Adipose tissue (tissue), 3 donors: ENCODE data around the gene HES2. TPM values are rescaled to one million over a fixed set of nuclear protein-coding genes. Genes with fewer than 3 reads are reported as not detected.

ENCODE experiments used
- H3K27ac ChIP-seq: one replicate; pipeline ENCODE4 v1.5.1; 2013; ENCODE audit warnings: low read depth, low read length
- WGBS, 3 donors: extraction: QIAGEN DNeasy Blood & Tissue Kit; methylation state at CpG; one replicate each; pipeline ENCODE4 v1.1.7; 2013; 5-methylcytosine and 5-hydroxymethylcytosine counted together
- polyA plus RNA-seq, 3 donors: library from polyadenylated mRNA; stranded (reverse); fragments of 200-250 nt; gene quantifications; one replicate each; pipeline ENCODE4 v1.2.3, GENCODE V29; 2013
- donor health status: healthy with polysubstance abuse.
- donor health status: Bipolar disorder and iron deficiency.
- donor health status: healthy.

Gene HES2
- polyA plus RNA-seq, 3 donors = 0.01 to 0.18 TPM; not detected in 1

GRCh38 chr1:6424619-6425593, 5.2 kb upstream of the HES2 start, which contains the start of gene ESPN:
Gene ESPN, plus strand, starts transcription at chr1:6424776. Its CDS starts 180 bp downstream, at chr1:6424956.
- WGBS, 3 donors = 4 to 9% (median 7%) methylated on average over 62 to 99 of the region's 99 CpGs
- no peak within 1 kb of the TSS for H3K27ac ChIP-seq

GRCh38 chr1:6424000-6424565, 4.4 kb upstream of the HES2 start:
- H3K27ac ChIP-seq = no peak overlapping the region
- WGBS, 3 donors = 6 to 7% (median 6%) methylated on average over 33 to 35 of the region's 35 CpGs

- WGBS, 3 donors = 5 to 10% (median 6%) methylated on average over 23 to 24 of the region's 24 CpGs
- H3K27ac ChIP-seq = no peak overlapping the region
Observed at GRCh38 chr1:6423321-6423999, 3.7 kb upstream of the HES2 start.

GRCh38 chr1:6421266-6421665, 1.5 kb upstream of the HES2 start:
- no peak overlapping the region for H3K27ac ChIP-seq
- 60 to 72% (median 66%) methylated on average over 4 of the region's 4 CpGs for WGBS, 3 donors

- WGBS, 3 donors = 4 to 19% (median 9%) methylated on average over 44 of the region's 44 CpGs
- no peak overlapping the region for H3K27ac ChIP-seq
Observed at GRCh38 chr1:6420454-6421042, 829 bp upstream of the HES2 start.

GRCh38 chr1:6419397-6419803, 319 bp downstream of the HES2 start:
- H3K27ac ChIP-seq = no peak overlapping the region
- WGBS, 3 donors = 1 to 3% (median 2%) methylated on average over 28 to 48 of the region's 48 CpGs

GRCh38 chr1:6418668-6419396, 887 bp downstream of the HES2 start:
- WGBS, 3 donors = 5 to 8% (median 7%) methylated on average over 47 to 69 of the region's 69 CpGs
- no peak overlapping the region for H3K27ac ChIP-seq

GRCh38 chr1:6417961-6418667, 1.6 kb downstream of the HES2 start:
- H3K27ac ChIP-seq = no peak overlapping the region
- WGBS, 3 donors = 57 to 64% (median 61%) methylated on average over 8 of the region's 8 CpGs

- H3K27ac ChIP-seq = no peak overlapping the region
- 81 to 86% (median 84%) methylated on average over 5 of the region's 5 CpGs for WGBS, 3 donors
Observed at GRCh38 chr1:6416906-6417305, 2.8 kb downstream of the HES2 start.

- H3K27ac ChIP-seq = no peak overlapping the region
- 66 to 77% (median 70%) methylated on average over 8 of the region's 8 CpGs for WGBS, 3 donors
Observed at GRCh38 chr1:6416295-6416656, 3.4 kb downstream of the HES2 start.

GRCh38 chr1:6414881-6415626, 4.7 kb downstream of the HES2 start:
- WGBS, 3 donors = 46 to 60% (median 55%) methylated on average over 17 of the region's 17 CpGs
- H3K27ac ChIP-seq = no peak overlapping the region

GRCh38 chr1:6414443-6414844, 5.3 kb downstream of the HES2 start:
- WGBS, 3 donors = 4 to 6% (median 5%) methylated on average over 15 of the region's 15 CpGs
- no peak overlapping the region for H3K27ac ChIP-seq

GRCh38 chr1:6412896-6413295, 6.8 kb downstream of the HES2 start:
- H3K27ac ChIP-seq = no peak overlapping the region
- WGBS, 3 donors = 47 to 61% (median 60%) methylated on average over 6 of the region's 6 CpGs

GRCh38 chr1:6410248-6410893, 9.3 kb downstream of the HES2 start:
- no peak overlapping the region for H3K27ac ChIP-seq
- WGBS, 3 donors = 83 to 90% (median 85%) methylated on average over 13 of the region's 13 CpGs

GRCh38 chr1:6409733-6410132, 10.0 kb downstream of the HES2 start:
- WGBS, 3 donors = 85 to 93% (median 93%) methylated on average over 6 of the region's 6 CpGs
- no peak overlapping the region for H3K27ac ChIP-seq

- 87 to 93% (median 89%) methylated on average over 4 of the region's 4 CpGs for WGBS, 3 donors
Observed at GRCh38 chr1:6409053-6409452, 10.7 kb downstream of the HES2 start.

More at GRCh38 chr1:6409053-6409452, 10.7 kb downstream of the HES2 start:
- H3K27ac ChIP-seq = no peak overlapping the region
